Duodenal mucosa (tissue), 2 donors: ENCODE data around the gene VHLL.

Experiments used
- H3K27ac ChIP-seq: one replicate; pipeline ENCODE4 v1.7.0; 2013; ENCODE audit warnings: low read depth, low read length
- H3K27me3 ChIP-seq, 2 donors: one replicate each; pipeline ENCODE4 v1.7.0; 2013; ENCODE audit warnings: low read length in 2 of 2, control low read depth in 1 of 2; ENCODE audit not compliant: insufficient read depth in 2 of 2, control insufficient read depth in 1 of 2
- H3K36me3 ChIP-seq, 2 donors: one replicate each; pipeline ENCODE4 v1.7.0; 2013; ENCODE audit warnings: low read length in 2 of 2, control low read depth in 1 of 2; ENCODE audit not compliant: insufficient read depth in 2 of 2, control insufficient read depth in 1 of 2
- H3K4me1 ChIP-seq, 2 donors: one replicate each; pipeline ENCODE4 v1.7.0; 2013; ENCODE audit warnings: low read length in 2 of 2, control low read depth in 1 of 2; ENCODE audit not compliant: insufficient read depth in 2 of 2, control insufficient read depth in 1 of 2
- H3K4me3 ChIP-seq, 2 donors: one replicate each; pipeline ENCODE4 v1.7.0; 2013; ENCODE audit warnings: low read length in 2 of 2, low read depth in 1 of 2
- H3K9ac ChIP-seq, 2 donors: one replicate each; pipeline ENCODE4 v1.7.0; 2013; ENCODE audit warnings: low read length in 2 of 2, low read depth in 1 of 2
- H3K9me3 ChIP-seq, 2 donors: one replicate each; pipeline ENCODE4 v1.7.0; 2013; ENCODE audit warnings: low read length in 2 of 2, control low read depth in 1 of 2; ENCODE audit not compliant: control insufficient read depth in 1 of 2

VHLL gene

DNA sequence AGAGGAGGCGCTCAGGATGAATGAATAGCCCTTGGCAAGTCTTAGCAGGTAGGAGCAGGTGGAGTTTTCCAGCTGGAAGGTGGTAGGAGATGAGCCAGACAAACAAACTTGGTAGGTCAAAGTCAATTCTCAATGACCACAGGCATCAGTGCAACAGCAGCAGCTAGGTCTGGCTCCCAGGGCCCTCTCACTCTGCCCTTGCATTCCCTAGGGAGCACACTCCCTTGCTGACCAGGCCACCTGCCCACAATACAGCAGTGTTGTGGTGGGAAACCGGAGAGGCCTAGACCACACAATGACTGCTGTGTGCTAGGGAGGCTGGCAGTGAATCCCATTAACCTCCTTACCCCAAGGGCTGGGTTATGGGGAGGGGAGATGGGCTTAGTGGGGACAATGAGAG, 38.2 kb downstream of the VHLL start:
- peaks cover 57 to 89% of the 10 kb centered on the region in 2 donors for H3K36me3 ChIP-seq
- H3K4me1 ChIP-seq, result no peaks in the 10 kb centered on the region
- H3K9ac ChIP-seq, result no peak overlapping the region
- H3K27me3 ChIP-seq, result no peaks in the 10 kb centered on the region
- H3K9me3 ChIP-seq, result no peaks in the 10 kb centered on the region
- no peak overlapping the region for H3K27ac ChIP-seq
- H3K4me3 ChIP-seq, result no peak overlapping the region

DNA sequence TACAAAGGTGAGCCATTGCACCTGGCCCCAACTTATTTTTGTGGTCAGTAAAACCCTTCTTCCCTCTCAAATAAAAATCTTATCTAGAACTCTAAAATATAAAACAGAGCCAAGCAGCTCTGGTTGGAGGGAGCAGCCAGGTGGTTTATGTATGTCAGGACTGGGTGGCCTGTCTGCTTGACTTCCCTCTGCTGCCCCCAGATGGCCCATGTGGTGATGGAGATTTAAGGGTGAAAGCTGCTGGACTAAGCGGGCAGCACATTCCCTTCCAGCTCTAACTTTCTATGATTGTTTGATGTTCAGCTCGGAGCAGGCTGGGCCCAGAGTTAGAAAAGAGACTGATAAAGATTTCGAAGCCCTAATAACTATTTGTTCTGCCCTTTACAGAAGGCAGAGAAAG, 39.3 kb downstream of the VHLL start:
- no peak overlapping the region for H3K27ac ChIP-seq
- H3K27me3 ChIP-seq, result no peaks in the 10 kb centered on the region
- H3K4me1 ChIP-seq, result no peaks in the 10 kb centered on the region
- no peak overlapping the region for H3K4me3 ChIP-seq
- H3K9ac ChIP-seq, result no peak overlapping the region
- H3K9me3 ChIP-seq, result no peaks in the 10 kb centered on the region
- peaks cover 51 to 81% of the 10 kb centered on the region in 2 donors for H3K36me3 ChIP-seq

DNA sequence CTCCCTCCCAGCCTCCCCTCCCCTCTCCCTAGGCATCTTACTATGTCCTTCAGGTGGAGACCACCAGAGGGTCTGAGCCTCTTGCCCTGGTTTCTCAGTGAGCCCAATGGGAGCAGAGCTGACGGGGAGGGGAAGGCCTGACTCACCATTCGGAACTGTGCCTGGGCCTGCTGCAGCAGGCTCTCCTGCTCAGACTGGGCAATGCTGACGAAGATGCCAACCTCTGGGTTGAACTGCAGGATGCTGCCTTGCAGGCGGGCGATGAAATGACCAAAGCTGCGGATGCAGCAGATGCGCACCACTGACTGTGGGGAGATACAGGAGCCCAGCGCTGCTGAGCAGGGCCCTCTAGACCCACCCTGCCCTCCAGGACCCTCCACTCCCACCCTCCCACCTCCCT, 40.2 kb downstream of the VHLL start:
- H3K27ac ChIP-seq, result no peak overlapping the region
- no peaks in the 10 kb centered on the region for H3K9me3 ChIP-seq
- H3K4me1 ChIP-seq, result no peaks in the 10 kb centered on the region
- H3K27me3 ChIP-seq, result no peaks in the 10 kb centered on the region
- no peak overlapping the region for H3K4me3 ChIP-seq
- H3K9ac ChIP-seq, result no peak overlapping the region
- peaks cover 51 to 82% of the 10 kb centered on the region in 2 donors for H3K36me3 ChIP-seq

DNA sequence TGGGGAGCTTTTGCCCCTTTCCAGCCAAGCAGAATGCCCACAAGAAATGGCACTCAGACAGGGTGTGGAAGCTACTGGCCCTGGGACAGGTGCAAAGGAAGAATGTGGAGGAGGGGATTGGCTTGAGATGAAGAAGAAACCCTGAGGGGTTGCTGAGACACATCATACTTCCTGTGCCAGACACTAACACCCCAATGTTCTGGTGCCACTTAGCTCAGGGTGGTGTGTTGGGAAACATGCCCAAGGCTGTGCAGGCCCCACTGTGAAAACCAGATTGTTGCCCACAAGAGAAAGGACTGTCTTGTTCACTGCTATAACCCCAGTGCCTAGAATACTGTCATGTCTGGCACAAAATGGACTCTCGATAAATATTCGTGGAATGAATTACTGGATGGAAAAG, 41.4 kb downstream of the VHLL start:
- Histone ChIP-seq H3K9ac (no peak overlapping the region), H3K4me1 (no peaks in the 10 kb centered on the region), H3K9me3 (no peaks in the 10 kb centered on the region), H3K4me3 (no peak overlapping the region), H3K27me3 (no peaks in the 10 kb centered on the region), H3K27ac (no peak overlapping the region), H3K36me3 (peaks cover 54 to 83% of the 10 kb centered on the region in 2 donors)

DNA sequence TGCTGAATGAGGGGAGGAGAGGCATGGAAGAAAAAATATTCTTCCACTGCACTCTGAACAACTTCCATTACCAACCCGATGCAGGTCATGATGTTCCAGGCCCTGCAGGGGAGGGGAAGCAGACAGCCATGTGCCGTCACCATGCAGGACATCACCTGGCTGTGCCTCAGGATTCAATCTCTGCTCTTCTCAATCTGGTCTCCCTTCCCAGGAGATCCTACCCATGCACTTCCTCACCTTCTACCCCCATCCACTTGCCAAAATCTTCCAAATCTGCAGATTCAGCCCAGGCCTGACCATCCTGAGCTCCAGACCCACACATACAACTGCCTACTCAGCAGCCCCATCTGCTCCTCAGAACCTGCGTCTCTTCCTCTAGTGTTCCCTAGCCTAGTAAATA, 45.5 kb downstream of the VHLL start:
- H3K27ac ChIP-seq, result no peak overlapping the region
- H3K9me3 ChIP-seq, result no peaks in the 10 kb centered on the region
- H3K36me3 ChIP-seq, result peaks cover 55 to 81% of the 10 kb centered on the region in 2 donors
- H3K4me3 ChIP-seq, result no peak overlapping the region
- no peaks in the 10 kb centered on the region for H3K27me3 ChIP-seq
- no peak overlapping the region for H3K9ac ChIP-seq
- no peaks in the 10 kb centered on the region for H3K4me1 ChIP-seq

DNA sequence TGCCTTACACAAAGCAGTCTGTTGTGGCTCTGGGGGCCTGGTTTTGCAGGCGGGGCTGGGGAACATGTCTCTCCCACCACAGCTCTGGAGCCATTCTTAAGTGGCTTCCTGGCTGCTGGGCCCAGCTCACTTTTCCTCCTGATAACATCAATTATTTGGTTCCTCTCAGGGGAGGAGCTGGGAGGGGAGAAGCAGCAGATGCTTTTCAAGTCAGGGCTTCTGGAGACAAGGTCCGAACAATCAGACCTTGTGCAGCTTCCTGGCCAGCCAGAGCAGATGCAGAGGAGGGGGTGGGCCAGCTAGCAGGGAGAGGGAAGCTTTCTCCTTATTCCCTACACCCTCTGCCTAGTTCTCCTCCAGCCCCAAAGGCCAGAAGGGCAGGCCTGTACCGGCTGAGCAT, 47.6 kb downstream of the VHLL start:
- H3K27me3 ChIP-seq, result peaks cover under 1 to 6% of the 10 kb centered on the region in 2 donors
- H3K9ac ChIP-seq, result no peak overlapping the region
- H3K4me1 ChIP-seq, result peaks cover 0 to 4% of the 10 kb centered on the region in 2 donors
- no peak overlapping the region for H3K27ac ChIP-seq
- peaks cover 41 to 62% of the 10 kb centered on the region in 2 donors for H3K36me3 ChIP-seq
- H3K4me3 ChIP-seq, result no peak overlapping the region
- no peaks in the 10 kb centered on the region for H3K9me3 ChIP-seq

DNA sequence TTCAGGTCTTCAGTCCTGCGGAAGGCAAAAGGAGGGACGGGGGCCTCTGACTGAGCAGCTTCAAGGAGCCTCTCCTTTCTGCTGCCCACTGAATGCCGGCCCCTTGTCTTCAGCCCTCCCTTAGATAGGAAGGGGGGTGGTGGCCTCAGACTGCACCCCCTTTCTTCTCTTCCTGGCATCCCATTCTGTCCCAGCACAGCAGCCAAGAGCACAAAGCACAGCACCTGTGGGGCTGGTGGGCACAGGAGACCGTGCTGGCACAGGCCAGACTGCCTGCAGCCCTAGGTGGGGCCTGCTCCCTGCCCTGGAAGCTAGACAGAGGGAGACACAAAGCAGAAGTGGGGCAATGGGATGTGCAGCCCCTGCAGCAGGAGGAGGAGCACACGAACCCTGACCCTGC, 49.5 kb downstream of the VHLL start:
- Histone ChIP-seq H3K27ac (no peak overlapping the region), H3K9ac (no peak overlapping the region), H3K4me1 (peaks cover 7 to 21% of the 10 kb centered on the region in 2 donors)

More for the DNA sequence above, 49.5 kb downstream of the VHLL start:
- no peaks in the 10 kb centered on the region for H3K9me3 ChIP-seq
- peaks cover 18 to 24% of the 10 kb centered on the region in 2 donors for H3K27me3 ChIP-seq
- H3K36me3 ChIP-seq, result peaks cover 41 to 52% of the 10 kb centered on the region in 2 donors
- H3K4me3 ChIP-seq, result no peak overlapping the region
